A673 (cell line): ENCODE data around the gene ZBTB38. TPM values are rescaled to one million over a fixed set of nuclear protein-coding genes. Genes with fewer than 3 reads are reported as not detected.

Source experiments
- BruUV-seq: library from RNA; stranded (reverse); fragments of 400-500 nt; replicated peaks from 2 replicates; lab custom pipeline; 2021; lab: Mats Ljungman, UMichigan
- CTCF ChIA-PET: fragments of 300-600 bp; sonication (Branson Sonifier 250); formaldehyde crosslinking; loops from one replicate; lab custom pipeline; 2022; ENCODE audit warnings: antibody characterized with exemption; lab: Charles Lee
- POLR2A ChIA-PET: fragments of 300-600 bp; sonication (Branson Sonifier 250); formaldehyde crosslinking; loops from one replicate; lab custom pipeline; 2022; ENCODE audit warnings: antibody characterized with exemption; ENCODE audit not compliant: low non-redundant PET; lab: Charles Lee
- DNase-seq: peaks from one replicate; pipeline ENCODE4 v3.0.0-alpha.2; 2015; ENCODE audit warnings: low spot score
- H3K27ac ChIP-seq: fragments of 200-600 bp; sonication (generic); 2 replicates; pipeline ENCODE4 v1.5.1; 2016; ENCODE audit warnings: mixed run types, low read depth, mild to moderate bottlenecking, mixed read lengths, antibody characterized with exemption, low read length; ENCODE audit not compliant: poor library complexity, severe bottlenecking
- H3K27me3 ChIP-seq: fragments of 200-600 bp; sonication (generic); replicated peaks from 2 replicates; pipeline ENCODE4 v1.6.1; 2017; ENCODE audit warnings: mixed run types, low read depth, mild to moderate bottlenecking, mixed read lengths, antibody characterized with exemption, low read length; ENCODE audit not compliant: insufficient read depth, poor library complexity
- H3K36me3 ChIP-seq: fragments of 200-600 bp; sonication (generic); 2 replicates; pipeline ENCODE4 v1.6.1; 2016; ENCODE audit warnings: mixed run types, mild to moderate bottlenecking, mixed read lengths, antibody characterized with exemption, low read length; ENCODE audit not compliant: insufficient read depth, poor library complexity, severe bottlenecking
- H3K4me1 ChIP-seq: fragments of 200-600 bp; sonication (generic); 2 replicates; pipeline ENCODE4 v1.6.1; 2017; ENCODE audit warnings: mixed run types, mild to moderate bottlenecking, mixed read lengths, antibody characterized with exemption, low read length; ENCODE audit not compliant: insufficient read depth, poor library complexity, severe bottlenecking
- H3K4me3 ChIP-seq: fragments of 200-600 bp; sonication (generic); 2 replicates; pipeline ENCODE4 v1.5.1; 2016; ENCODE audit warnings: low read depth, mixed run types, mild to moderate bottlenecking, mixed read lengths, low read length; ENCODE audit not compliant: poor library complexity, severe bottlenecking
- H3K9me3 ChIP-seq: fragments of 200-600 bp; sonication (generic); 2 replicates; pipeline ENCODE4 v1.6.1; 2016; ENCODE audit warnings: mixed run types, low read depth, mild to moderate bottlenecking, mixed read lengths, antibody characterized with exemption, low read length; ENCODE audit not compliant: poor library complexity, severe bottlenecking
- EZH2 ChIP-seq: fragments of 200-600 bp; sonication (generic); IDR thresholded peaks from 2 replicates; pipeline ENCODE4 v1.6.1; 2017; ENCODE audit warnings: borderline replicate concordance, low read depth, mild to moderate bottlenecking, mixed read lengths, antibody characterized with exemption, low read length; ENCODE audit not compliant: poor library complexity, severe bottlenecking
- intact Hi-C: fragments of 100-400 bp; cut with micrococcal nuclease; formaldehyde crosslinking; loops from one replicate; pipeline ENCODE4 v1.10.0; 2022; ENCODE audit not compliant: unreplicated experiment
- total RNA-seq: library from RNA; stranded (reverse); gene quantifications from 2 replicates; pipeline ENCODE4 v1.2.3, GENCODE V29; 2021
- TF ChIP-seq, protein P1 (sequence below): fragments of 300-800, 200-600 bp; sonication (generic); conservative IDR thresholded peaks from 2 replicates; pipeline ENCODE4 v1.5.1; 2017; ENCODE audit warnings: low read depth, mild to moderate bottlenecking, antibody characterized with exemption, low read length, moderate library complexity, mixed read lengths

ZBTB38 gene
- total RNA-seq, 1 experiment from 2014 or later: 23.7 TPM

DNA sequence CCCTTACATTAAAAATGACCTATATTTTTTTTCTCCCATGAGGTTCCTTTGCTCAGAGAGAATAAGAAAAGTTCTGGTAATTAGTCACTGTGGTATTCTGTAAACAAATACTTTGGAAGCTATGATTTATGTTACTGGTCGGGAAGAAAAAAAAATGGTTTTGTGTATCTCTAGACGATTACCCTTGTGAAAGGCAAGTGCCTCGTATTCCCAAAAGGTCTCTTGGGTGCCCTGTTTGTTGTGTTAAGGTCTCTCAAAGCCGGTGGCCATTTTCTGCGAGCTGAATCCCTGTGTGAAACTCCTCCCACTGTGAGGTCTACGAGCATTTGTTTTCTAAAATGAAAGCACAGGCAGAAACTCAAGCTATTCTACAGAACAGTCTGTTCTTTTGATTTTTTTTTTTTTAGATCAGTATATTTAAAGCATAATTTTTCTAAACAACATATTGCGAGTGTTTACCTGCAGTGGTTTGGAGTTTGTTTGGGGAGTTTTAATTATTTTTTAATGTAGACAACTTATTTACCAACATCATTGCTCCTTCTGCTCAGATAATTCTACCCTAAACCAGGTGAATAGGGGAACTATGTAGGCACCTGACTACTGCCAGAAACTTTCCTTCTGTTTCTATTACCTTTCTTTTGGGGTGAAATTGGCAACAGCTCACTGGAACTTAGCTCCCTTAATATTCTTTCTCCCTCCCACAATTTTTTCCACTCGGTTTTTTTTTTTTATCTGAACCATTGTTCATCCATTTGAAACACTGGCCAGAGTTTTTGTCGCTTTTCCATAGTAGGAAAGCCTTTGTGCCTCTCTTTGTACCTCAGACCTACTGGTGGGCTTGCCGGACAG, 44.0 kb downstream of the ZBTB38 start:
- Histone ChIP-seq H3K9me3 (no peaks in the 10 kb centered on the region), H3K4me3 (peak overlapping the region; percentile 12), H3K27me3 (no peaks in the 10 kb centered on the region), H3K4me1 (peaks cover 41% of the 10 kb centered on the region), H3K27ac (peak overlapping the region; percentile 66), H3K36me3 (no peaks in the 10 kb centered on the region)
- ChIA-PET POLR2A (interaction anchor here (0.7 to 0.9 kb wide), 2 partner anchors 25 to 26 kb away, joined by 5 to 6 read pairs; no protein-coding TSS in a partner anchor), CTCF (interaction anchor here (1.0 kb wide), 2 partner anchors 26 to 149 kb away, joined by 3 to 5 read pairs; no protein-coding TSS in a partner anchor)
- BruUV-seq: no TSS peak
- TF ChIP-seq, protein P1, sequence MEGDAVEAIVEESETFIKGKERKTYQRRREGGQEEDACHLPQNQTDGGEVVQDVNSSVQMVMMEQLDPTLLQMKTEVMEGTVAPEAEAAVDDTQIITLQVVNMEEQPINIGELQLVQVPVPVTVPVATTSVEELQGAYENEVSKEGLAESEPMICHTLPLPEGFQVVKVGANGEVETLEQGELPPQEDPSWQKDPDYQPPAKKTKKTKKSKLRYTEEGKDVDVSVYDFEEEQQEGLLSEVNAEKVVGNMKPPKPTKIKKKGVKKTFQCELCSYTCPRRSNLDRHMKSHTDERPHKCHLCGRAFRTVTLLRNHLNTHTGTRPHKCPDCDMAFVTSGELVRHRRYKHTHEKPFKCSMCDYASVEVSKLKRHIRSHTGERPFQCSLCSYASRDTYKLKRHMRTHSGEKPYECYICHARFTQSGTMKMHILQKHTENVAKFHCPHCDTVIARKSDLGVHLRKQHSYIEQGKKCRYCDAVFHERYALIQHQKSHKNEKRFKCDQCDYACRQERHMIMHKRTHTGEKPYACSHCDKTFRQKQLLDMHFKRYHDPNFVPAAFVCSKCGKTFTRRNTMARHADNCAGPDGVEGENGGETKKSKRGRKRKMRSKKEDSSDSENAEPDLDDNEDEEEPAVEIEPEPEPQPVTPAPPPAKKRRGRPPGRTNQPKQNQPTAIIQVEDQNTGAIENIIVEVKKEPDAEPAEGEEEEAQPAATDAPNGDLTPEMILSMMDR: no peak
- DNase-seq: peak; percentile 82
- intact Hi-C loops: no loop called here

DNA sequence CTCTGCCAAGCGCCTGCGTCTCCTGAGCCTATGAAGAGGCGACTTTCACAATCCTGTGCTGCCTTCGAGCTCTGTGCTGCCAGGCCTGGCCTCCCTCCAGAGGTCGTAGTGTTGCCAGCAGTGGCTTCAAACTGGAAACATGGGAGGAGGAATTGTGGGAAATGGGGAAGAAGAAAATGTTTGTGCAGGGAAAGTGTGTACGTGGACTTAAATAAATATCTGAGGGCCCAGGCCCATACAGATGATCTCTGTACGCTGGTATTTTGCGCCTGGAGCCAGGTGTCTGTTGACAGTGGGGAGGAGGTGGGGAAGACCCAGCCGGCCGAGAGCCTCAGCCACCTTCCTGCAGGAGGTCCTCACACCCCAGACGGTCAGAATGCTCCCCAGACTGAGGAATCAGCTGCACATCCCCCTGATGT, 44.6 kb downstream of the ZBTB38 start:
- peak overlapping the region; percentile 66 for H3K27ac ChIP-seq
- CTCF ChIA-PET: interaction anchor here (1.0 kb wide), 1 partner anchor 27 kb away, joined by 3 read pairs; no protein-coding TSS in a partner anchor
- no peaks in the 10 kb centered on the region for H3K36me3 ChIP-seq
- H3K4me3 ChIP-seq: no peak overlapping the region
- H3K9me3 ChIP-seq: no peaks in the 10 kb centered on the region
- no peak for TF ChIP-seq EZH2
- TF ChIP-seq, protein P1: no peak
- POLR2A ChIA-PET: no interaction called here
- no peaks in the 10 kb centered on the region for H3K27me3 ChIP-seq
- H3K4me1 ChIP-seq: peaks cover 41% of the 10 kb centered on the region
- peak; percentile 43 for DNase-seq
- BruUV-seq: no TSS peak
- intact Hi-C loops: no loop called here

DNA sequence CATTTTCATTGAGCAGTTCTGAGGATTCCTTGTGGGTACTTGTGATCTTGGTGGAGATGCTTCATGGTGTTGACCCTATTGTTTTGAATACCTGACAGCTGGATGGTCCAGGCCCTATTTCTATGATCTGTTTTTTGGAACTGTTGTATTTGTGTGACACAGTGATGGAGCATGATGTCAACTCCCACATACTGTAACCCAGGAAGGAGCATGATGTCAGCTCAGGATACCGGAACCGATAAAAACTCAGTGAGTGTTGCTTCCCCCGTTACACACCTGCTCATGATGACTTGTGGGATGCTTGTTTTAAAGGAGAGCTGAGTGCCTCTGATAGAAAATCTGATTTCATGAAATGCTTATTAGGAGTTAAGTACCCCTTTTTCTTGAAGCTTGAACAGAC, 45.1 kb downstream of the ZBTB38 start:
- Histone ChIP-seq H3K27me3 (no peaks in the 10 kb centered on the region), H3K4me3 (no peak overlapping the region), H3K4me1 (peaks cover 41% of the 10 kb centered on the region), H3K9me3 (no peaks in the 10 kb centered on the region), H3K27ac (no peak overlapping the region), H3K36me3 (no peaks in the 10 kb centered on the region)
- intact Hi-C loops: no loop called here
- BruUV-seq: no TSS peak
- DNase-seq: no peak
- TF ChIP-seq, protein P1: no peak
- TF ChIP-seq EZH2: no peak
- ChIA-PET POLR2A (no interaction called here), CTCF (interaction anchor here (1.0 kb wide), 1 partner anchor 27 kb away, joined by 3 read pairs; no protein-coding TSS in a partner anchor)
